Upper lobe of left lung (tissue), 4 donors: ENCODE measurements around the gene EDA.

ENCODE experiments used
- CTCF ChIP-seq, 6 experiments: fragments of 450-650 bp in 4 of 6; fragments of 200-600 bp in 2 of 6; sonication (generic) in 2 of 6; IDR thresholded peaks; one replicate each; pipeline ENCODE4 v1.5.1; 2016 to 2019; ENCODE audit warnings: antibody characterized with exemption in 6 of 6
- EP300 ChIP-seq, 4 donors: sonication (generic); formaldehyde crosslinking; IDR thresholded peaks; one replicate each; pipeline ENCODE4 v1.5.1; 2017; ENCODE audit warnings: antibody characterized with exemption in 4 of 4, control low read depth in 2 of 4
- POLR2A ChIP-seq, 4 donors: fragments of 450-650 bp; IDR thresholded peaks; one replicate each; pipeline ENCODE4 v1.5.1; 2016 to 2017; ENCODE audit warnings: antibody characterized with exemption in 4 of 4, mild to moderate bottlenecking in 2 of 4

GRCh38 chrX:70039758-70040157, 423.8 kb downstream of the EDA start:
- TF ChIP-seq POLR2A (IDR thresholded peaks at IDR 0.05) (no peak), EP300 (IDR thresholded peaks at IDR 0.05) (no peak), CTCF (IDR thresholded peaks at IDR 0.05) (no peak)
